GM19328 (cell line): ENCODE results near the gene NTM.

ENCODE experiments used
- ATAC-seq: cut with Tn5 transposase; IDR thresholded peaks from one replicate; pipeline ENCODE4 v1.9.1; 2021; ENCODE audit warnings: mild to moderate bottlenecking, moderate library complexity; ENCODE audit not compliant: unreplicated experiment

The NTM gene

DNA sequence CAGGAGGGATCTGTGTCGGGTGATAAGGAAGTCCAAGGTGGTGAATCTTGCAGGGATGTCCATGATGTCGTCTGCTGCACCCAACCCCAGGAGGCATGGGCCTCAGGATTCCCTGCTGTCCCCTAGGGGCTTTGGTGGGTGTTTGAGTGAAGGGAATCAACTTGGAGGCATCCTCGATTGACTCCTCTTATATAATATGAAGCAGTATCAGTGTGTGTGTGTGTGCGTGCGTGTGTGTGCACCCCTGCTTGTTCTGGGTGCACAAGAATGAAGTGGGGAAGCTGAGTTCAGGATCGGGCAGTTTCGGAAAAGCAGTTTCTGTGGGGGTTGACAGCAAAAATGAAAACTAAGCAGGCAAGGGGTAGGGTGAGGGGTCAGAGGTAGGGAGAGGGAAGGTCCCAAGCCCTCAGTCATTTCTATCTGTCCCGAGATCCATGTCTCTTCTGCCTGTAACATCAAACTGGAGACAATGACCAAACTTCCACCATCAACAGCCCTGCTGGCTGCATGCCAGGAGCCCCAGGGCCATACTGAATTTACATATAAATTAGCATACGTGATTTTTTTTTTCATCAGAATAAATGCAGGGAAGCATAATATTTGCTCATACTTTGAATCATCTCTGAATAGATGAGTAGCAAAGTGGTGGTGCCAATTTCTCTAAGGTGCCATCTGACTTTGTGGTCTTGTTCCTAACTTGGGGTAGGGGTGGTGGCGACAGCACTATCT, 2.0 kb downstream of the NTM start:
- no peak for ATAC-seq

DNA sequence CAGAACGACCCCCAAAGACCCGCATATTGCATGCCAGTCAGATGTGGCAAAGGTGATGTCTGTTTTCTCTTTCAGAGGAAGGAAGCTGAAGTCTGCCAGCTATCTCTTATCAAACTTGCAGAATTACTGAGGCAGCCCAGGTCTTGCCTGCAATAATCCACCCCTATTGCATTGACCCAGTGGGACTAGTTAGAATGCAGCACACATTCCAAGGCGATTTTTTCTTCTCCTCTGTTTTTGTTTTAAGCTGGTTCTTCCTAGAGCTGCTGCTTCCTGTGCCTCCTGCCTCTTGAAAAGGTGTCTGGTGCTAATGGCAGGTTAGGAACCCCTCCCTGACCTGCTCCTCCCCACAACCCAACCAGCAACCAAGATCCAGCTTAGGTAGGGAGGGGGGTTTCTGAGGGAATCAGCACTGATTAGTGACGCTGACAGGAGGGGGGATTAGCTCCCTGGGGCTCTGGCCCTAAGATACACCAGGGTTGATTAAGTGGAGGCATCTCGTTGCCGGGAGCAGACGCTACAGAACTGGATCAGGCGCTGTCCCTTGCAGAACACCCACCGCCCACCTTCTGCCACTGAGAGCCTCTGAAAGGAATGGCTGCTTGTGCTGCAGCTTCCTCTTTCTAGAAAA, 2.8 kb downstream of the NTM start:
- no peak for ATAC-seq

DNA sequence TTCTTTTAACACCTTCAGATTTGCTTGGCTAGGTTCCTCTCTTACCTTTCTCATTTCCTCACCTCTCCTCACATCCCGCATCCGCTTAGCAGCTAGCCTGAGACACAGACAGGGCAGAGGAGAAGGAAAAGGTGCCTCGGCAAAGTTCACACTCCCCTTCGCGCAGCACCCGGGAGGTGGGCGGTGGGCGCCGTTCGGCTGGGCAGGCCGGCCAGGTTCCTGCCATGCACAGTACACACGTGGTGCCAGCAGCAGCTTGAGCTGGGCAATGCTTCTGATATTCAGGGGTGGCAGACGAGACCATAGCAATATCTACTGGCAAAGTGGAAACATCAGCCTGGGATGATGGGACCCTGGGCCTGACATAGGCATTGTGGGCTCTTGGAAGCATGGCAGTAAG, 3.3 kb downstream of the NTM start:
- ATAC-seq: no peak

DNA sequence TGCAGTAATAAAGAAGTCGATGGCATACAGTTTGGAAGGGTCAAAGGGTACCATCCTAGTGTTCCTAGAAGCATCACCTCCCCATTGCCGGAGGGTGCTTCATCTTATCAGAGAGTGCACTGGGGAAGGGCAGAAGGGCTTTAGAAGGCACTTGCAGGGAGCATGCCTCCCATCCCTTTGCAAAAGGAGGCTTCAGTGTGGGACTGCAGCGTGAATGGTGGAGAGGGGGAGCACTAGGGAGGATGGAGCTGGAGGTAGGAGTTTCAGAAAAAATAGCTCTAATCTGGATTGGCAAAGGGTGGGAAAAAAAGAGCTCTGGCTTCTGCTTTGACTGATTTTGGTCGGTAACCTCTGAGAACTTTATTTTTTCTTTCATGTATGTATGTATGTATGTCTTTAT, 5.0 kb downstream of the NTM start:
- no peak for ATAC-seq

DNA sequence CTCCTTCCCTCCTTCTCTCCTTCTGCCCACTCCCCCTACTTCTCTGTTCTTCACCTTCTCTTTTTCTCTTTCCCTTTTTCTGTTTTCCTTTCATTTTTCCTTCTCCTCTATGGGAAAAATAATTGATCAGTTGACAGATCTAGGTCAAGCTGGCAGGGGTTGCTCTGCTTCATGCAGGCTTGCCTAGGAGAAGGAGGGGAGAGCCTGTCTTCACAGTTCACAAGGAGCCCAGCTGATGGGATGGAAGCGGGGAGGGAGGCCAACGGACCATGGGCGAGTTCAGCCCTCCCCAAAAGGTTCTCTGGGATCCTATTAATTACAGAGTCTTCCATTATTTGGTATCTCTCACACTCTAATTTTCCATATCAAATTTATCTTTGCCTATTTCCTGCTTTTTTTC, 5.5 kb downstream of the NTM start:
- ATAC-seq: no peak

DNA sequence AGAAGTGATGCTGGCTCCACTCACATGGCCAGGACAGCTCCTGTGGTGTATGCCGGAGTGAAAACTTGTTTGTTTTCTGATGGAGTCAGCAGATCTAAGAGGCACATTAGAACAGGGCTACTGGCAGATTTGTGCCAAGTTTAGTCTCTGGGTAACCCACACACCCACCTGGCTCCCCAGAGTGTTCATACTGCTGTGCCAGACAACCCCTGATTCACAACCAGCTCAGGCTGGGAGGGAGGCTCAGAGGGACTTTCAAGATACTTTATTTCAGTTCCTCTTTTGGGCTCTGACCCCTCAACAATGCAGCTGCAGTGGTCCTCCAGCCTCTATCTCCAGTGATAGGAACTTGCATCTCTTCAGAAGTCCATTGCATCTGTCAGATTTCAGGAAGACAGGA, 8.5 kb downstream of the NTM start:
- peak; percentile 55 for ATAC-seq

DNA sequence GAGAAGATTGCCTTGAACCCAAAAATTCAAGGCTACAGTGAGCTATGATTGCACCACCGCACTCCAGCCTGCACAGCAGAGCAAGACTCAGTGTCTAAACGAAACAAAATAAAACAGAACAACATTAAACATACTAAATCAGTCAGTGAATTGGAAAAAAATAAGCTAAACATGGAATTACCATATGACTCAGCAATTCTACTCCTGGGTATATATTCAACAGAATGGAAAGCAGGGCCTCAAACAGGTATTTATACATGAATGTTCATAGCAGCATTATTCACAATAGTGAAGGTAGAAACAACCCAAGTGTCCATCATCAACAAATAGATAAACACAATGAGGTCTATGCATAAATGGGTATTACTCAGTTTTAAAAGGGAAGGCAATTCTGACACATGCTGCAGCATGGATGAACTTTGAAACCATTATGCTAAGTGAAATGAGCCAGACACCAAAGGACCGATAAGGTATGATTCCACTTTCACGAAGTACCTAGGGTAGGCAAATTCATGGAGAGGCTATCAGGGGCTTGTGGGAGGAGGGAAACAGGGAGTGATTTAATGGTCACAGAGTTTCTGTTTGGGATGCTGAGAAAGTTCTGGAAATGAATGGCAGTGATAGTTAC, 15.5 kb downstream of the NTM start:
- ATAC-seq: no peak

DNA sequence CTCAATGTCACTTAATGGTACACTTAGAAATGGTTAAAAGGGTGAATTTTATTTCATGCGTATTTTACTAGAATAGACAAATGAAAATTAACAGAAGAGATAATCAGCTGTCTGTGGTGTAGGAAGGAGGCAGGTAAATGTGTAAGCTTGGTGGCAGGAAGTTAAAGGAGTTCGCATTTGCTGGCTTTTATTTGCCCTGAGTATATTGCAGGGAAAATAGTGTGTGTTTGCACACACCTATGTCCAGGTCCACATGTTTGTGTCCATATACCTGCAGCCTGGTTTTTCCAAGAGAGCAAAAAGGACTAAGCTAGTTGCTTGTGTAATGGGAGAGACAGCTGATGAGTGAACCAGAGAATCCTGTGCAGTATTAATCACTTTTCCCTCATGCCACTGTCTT, 16.0 kb downstream of the NTM start:
- no peak for ATAC-seq

DNA sequence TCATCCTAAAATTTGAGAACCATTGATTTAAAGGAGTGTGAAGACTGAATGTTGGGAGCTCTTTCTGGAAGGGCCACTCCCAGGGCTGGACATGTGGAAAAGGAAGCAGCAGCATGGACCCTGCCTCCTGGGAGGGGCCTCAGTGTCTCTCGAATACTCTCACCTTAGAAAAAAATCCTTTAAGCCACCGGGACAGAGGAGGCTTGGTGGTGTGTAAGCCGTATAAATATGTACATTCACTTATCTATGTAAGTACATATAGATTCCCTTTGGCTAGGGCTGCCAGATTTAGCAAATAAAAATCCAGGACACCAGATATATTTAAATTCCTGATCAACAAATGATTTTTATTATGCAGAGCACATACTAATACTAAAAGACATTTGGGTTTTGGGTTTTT, 17.6 kb downstream of the NTM start:
- no peak for ATAC-seq

DNA sequence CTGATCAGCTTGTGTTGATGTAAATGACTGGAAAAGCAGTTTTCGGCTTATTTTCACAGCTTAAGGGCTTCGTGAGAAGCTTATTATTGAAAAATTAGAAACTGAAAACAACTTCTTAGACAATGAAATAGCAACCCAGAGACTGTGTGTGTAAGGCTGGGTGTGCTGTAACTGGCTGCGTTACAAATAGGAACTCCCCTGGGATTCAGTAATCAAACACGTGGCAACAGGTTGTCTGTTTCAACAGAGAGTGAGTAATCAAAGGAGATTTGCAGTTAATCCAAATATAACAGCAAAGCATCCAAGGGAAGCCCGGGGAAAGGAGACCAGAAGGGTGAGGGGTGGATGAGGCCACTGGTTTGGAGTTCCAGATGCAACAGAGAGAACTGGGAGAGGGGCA, 19.2 kb downstream of the NTM start:
- ATAC-seq: no peak

DNA sequence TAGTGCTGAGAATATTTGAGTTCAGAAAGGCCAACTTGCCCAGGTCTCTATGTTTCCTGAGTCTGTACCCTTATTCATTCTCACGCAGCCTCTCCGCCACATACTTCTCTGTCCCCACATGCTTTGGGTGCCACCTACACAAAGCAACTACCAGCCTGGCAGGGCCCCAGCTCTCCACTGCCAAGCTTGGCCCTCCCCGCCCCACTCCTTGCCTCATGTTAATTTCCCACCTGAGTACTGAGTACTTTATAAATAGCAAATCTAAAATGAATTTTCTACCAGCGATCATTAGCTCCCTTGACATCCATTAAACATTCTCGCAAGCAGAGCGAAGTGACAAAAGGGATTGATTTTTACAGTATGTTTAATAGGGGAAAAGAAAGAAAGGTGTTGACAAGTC, 20.8 kb downstream of the NTM start:
- ATAC-seq: no peak

DNA sequence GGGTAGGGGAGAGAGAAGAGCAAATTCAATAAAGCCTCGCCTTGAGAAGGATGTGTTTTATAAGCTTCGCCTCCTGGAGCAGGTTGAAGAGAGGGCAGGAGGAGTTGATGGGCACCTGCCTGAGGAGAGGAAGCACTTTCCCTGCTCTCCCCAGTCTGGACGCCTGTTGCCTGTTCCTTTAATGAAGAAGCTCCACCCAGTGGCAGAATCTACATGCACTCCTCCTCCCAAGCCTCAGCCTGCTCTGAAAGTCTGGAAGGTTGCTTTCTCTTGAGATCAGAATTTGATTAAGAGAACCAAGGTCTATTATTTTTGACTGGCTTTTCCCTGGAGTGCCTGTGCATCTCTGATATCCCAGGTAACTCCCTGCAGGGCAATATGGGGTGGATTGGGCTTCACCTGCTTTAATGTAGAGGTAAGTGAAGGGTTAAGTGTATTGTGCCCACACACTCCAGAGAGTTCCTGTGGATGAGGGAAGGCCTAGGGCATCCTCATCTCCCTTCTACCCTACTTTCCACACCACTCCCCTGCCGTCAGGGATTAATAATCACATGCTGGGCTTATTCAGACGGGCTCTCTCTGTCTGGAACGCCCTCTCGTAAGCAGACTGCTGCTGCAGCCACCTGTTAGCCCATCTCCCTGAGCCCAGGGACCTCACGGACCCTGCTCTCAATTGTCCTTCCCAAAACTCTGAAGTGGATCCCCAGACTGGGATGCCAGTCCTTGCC, 22.3 kb downstream of the NTM start:
- no peak for ATAC-seq

DNA sequence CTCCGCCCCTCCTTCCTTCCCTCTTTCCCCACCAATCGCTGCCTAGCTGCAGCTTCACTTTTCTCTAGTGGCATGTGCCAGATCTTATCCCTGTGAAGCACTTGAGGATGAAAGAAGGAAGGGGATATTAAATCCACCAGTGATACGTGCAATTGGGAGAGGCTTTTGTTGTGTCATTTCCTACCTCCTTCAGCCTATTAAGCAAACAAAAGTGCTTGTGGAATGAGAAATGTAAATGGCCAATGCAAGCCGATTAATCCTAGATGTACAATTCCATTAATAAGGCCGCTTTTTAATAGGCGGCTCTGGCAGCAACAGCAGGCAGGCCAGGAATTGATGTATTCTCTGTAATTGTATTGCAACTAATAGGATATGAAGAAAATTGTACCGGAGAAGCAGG, 23.3 kb downstream of the NTM start:
- ATAC-seq: no peak

DNA sequence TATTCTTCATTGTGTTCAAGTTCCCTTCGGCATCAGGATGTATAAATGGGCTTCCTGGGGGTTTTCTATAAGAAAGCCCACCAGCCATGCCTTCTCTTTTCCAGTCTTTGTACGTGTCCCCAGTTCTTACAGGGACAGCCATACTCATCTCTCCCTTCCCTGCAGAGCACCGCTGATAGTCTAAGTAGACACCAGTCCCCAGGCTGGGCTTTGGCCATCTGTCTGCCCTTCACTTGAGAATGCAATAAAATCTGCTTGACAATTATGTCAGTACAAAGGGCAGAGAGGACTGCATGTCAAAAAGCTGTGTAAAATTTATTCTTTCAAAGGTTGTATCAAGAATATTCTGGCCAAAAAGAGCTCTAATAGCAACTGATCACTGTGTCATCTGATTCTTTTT, 27.3 kb downstream of the NTM start:
- no peak for ATAC-seq

DNA sequence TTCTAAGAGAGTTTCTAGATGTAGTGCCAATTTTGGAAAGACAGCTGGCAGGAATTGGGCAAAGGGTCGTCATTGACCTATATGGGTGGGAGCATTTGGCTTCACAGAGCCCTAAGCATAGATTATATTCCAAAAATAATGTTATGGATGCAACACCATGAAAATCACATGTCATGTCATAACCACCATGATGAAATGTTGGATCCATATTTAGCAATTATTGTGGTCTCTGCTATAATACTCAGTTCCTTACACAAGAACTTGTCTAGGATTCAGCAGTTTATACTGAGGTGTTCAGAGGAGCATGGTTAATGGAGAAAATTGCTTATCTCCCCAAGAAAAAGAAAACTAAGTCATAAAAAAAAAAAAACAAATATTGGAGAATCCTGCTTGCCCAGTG, 31.6 kb downstream of the NTM start:
- ATAC-seq: no peak

DNA sequence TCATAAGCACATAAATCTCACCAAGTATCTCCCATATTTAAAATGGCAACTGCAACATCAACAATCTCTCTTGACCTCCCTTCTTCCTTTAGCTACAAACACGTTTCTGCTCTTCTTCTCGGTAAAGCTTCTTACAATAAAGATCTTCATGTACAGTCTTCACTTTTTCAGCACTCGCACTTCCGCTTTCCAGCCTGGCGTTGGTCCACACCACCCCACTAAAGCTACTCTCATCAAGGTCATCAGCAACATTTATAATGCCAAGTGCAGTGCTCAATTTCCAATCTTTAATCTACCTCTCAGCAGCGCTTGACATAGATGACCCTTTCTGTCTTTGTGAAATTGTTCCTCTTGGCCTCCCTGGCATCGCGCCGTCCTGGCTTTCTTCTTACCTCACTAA, 33.6 kb downstream of the NTM start:
- no peak for ATAC-seq

DNA sequence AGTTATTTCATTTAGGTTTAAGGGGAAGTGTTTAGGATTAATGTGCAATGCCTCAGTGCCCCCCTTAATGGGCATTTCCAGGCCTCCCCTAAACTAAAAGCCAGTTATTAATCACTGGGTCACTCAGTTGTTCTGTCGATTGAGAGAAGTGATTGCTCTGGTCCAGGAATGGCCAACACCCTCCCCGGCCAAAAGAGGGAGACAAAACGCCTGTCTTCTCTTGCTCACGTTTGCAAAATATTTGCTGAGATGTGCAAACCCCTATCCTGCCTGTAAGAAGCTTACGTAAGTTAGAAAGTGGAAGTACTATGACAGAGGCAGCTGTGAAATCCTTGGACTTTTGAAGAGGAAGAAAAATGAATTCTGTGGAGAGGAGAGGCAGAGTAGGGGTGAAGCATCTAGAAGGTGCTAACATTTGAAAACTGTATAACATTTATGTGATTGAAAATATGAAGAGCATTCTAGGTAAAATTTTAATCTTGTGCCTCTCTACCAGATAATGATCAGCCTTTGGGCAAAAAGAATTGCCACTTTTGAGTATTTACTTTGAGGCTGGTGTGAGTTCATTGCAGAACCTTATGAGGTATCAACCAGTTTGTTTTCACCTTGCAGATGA, 37.7 kb downstream of the NTM start:
- no peak for ATAC-seq

DNA sequence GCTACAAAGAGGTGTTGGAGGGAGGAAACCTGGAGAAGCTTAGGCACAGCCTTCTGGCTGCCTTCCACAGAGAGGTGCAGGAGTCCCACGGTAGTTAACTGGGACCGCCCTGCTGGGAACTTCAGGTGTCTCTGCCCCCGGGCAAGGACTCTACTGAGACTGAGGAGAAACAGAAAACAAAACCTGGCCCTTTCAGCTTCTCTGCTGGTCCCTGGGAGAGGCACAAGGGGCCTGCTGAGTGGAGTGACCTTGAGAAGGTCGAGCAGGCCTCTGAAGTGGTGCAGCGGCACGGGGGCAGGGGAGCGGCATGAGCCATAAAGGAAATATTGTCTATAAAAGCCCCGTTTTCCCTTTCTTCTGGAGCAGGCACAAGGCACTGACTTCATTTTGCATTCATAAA, 38.9 kb downstream of the NTM start:
- no peak for ATAC-seq

DNA sequence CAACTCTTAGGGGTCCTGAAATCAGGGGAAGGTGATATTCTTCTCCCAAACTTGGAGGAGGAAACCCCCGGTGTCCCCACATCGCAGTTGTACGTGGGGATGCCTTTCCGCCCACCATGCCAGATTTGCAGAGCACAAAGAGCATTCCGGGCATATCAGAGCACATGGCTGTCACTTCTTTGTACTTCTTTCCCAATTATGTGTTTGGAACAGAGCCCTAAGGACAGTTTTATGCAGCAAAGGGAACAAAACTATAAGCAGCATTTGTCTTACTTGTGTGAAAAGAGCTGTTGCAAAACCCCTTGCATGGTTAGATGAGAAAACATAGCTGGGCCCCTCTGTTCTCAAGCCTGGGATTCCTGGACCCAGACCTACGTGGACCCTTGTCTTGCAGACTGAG, 41.2 kb downstream of the NTM start:
- ATAC-seq: no peak

DNA sequence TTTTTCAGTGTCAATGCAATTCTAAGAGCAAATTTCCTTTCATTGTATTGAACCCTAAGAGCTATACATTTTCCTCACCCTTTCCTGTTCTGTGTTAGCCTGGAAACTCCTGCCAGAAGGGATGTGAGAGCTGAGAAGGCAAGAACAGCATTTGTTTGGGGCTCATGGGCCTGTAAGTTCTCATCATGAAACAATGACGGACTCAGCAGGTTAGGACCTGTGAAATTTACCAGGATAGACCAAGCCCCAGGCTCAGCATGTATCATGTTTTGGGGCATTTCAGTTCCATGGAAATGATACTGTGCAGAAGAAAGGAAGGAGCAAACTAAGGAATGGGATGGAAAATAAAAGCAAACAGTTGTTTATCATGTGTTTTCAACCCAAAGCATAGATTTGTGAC, 41.6 kb downstream of the NTM start:
- no peak for ATAC-seq

DNA sequence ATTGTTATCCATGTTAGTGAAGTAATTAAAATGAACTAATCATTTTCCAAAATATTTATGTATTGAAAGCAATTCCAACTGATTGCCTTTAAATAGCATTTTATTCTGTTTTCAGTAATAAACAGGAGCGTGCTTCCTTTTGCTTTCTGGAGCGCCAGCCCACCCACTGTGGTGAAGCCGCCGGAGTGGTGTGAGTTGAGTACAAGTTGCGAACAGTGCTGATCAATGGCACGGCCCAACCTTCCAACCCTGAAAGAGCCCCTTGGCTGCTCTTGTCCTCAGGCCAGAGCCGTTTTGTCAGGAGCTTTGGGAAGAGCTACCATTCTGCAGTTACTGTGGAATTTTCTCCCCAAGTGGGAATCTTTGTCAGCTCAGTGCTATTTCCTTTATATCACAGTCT, 42.8 kb downstream of the NTM start:
- ATAC-seq: no peak
